Adrenal gland (tissue), 12 donors: Measurements from ENCODE around the gene PTRHD1. TPM values are rescaled to one million over a fixed set of nuclear protein-coding genes. Genes with fewer than 3 reads are reported as not detected.

Source experiments
- DNase-seq, 7 donors: peaks; one replicate each; pipeline ENCODE4 v3.0.0-alpha.2; 2019 to 2020
- H3K27ac ChIP-seq, 5 donors: fragments of 200-600 bp; sonication (generic) in 4 of 5; 1 replicate in 3 of 5; 2 replicates in 2 of 5; pipeline versions ENCODE4 v1.5.1 to v1.8.0; 2016 to 2020; ENCODE audit warnings: mild to moderate bottlenecking in 1 of 5
- H3K27me3 ChIP-seq: fragments of 200-600 bp; 2 replicates; pipeline ENCODE4 v1.8.0; 2021
- H3K36me3 ChIP-seq, 2 donors: fragments of 200-600 bp; replicated peaks in 1 of 2; 1 replicate in 1 of 2; 2 replicates in 1 of 2; pipeline versions ENCODE4 v1.5.1 to v1.8.0; 2018 to 2022
- H3K4me1 ChIP-seq, 2 donors: fragments of 200-600 bp; replicated peaks in 1 of 2; 1 replicate in 1 of 2; 2 replicates in 1 of 2; pipeline versions ENCODE4 v1.5.1 to v1.8.0; 2018 to 2021
- H3K4me3 ChIP-seq, 4 donors: fragments of 200-600 bp; sonication (generic) in 3 of 4; one replicate each; pipeline ENCODE4 v1.5.1; 2016 to 2018
- H3K9me3 ChIP-seq, 3 donors: fragments of 200-600 bp; sonication (generic) in 1 of 3; replicated peaks in 1 of 3; 1 replicate in 2 of 3; 2 replicates in 1 of 3; pipeline versions ENCODE4 v1.5.1 to v1.8.0; 2016 to 2021
- CTCF ChIP-seq, 6 experiments: fragments of 450-650 bp in 4 of 6; fragments of 200-600 bp in 2 of 6; sonication (generic) in 1 of 6; IDR thresholded peaks; 1 replicate in 5 of 6; 2 replicates in 1 of 6; pipeline versions ENCODE4 v1.5.1 to v1.8.0; 2016 to 2021; ENCODE audit warnings: antibody characterized with exemption in 6 of 6, mild to moderate bottlenecking in 2 of 6, moderate library complexity in 1 of 6
- POLR2A ChIP-seq, 2 donors: fragments of 450-650 bp; IDR thresholded peaks; one replicate each; pipeline ENCODE4 v1.6.1; 2017; ENCODE audit warnings: antibody characterized with exemption in 2 of 2, mild to moderate bottlenecking in 2 of 2, moderate library complexity in 1 of 2
- WGBS, 4 donors: extraction: QIAGEN DNeasy Blood & Tissue Kit in 2 of 4; methylation state at CpG; one replicate each; pipeline versions ENCODE4 v1.1.5 to v1.1.7; 2013 to 2017; 5-methylcytosine and 5-hydroxymethylcytosine counted together
- intact Hi-C, 2 donors: fragments of 100-400 bp; cut with DNase I; formaldehyde crosslinking; loops; one replicate each; pipeline versions ENCODE4 v1.14.1 to v1.15.0; 2022 to 2023
- polyA plus RNA-seq, 3 donors: library from polyadenylated mRNA; stranded (reverse); fragments of 200-250 nt in 2 of 3; fragments of 350-450 nt in 1 of 3; fragmentation: Illumina TruSeq in 1 of 3; extraction: RNeasy Lipid Tissue Mini Kit (QIAGEN cat#74804) in 1 of 3; gene quantifications; one replicate each; pipeline ENCODE4 v1.2.3, GENCODE V29; 2013 to 2014
- total RNA-seq, 9 donors: library from RNA; depleted of rRNA in 4 of 9; stranded (reverse); fragments of >200 nt in 4 of 9; fragments of 120-200 nt in 1 of 9; fragmentation: NEBNext Ultra II Directional in 1 of 9; extraction: Animal tissue kit (Norgen Biotek cat#: 25700) in 1 of 9; gene quantifications; one replicate each; pipeline versions ENCODE4 v1.1.0 to v1.2.4, GENCODE V29; 2013 to 2023
- donor health status: healthy with polysubstance abuse.
- donor health status: Bipolar disorder and iron deficiency.
- donor health status: DM: yes; HTN: yes; CAD: no.
- donor health status: DM: no; HTN: no; CAD: no.
- donor health status: DM: no; HTN: no; CAD: no.
- donor health status: DM: yes; HTN: yes; CAD: no.

The PTRHD1 gene
- total and polyA plus RNA-seq, 12 donors: 18.6 to 87.3 (median 53.3) TPM

GRCh38 chr2:24793761-24794435 is 707 bp upstream of the PTRHD1 start:
- intact Hi-C loops: loop anchor here in 1 of 2 donors (10.0 kb wide), 1 partner anchor 299 kb away; the partner anchor contains the start of gene NCOA1
- WGBS, 4 donors: 5 to 8% (median 7%) methylated on average over 12 to 14 of the region's 14 CpGs
- Histone ChIP-seq H3K4me3 (peak overlapping the region in 3 of 4 donors; percentile 67 to 86 (median 79)), H3K27me3 (no peaks in the 10 kb centered on the region), H3K4me1 (peaks cover 0 to 18% of the 10 kb centered on the region in 2 donors), H3K9me3 (no peaks in the 10 kb centered on the region), H3K36me3 (peaks cover 0 to 4% of the 10 kb centered on the region in 2 donors), H3K27ac (peak overlapping the region in 1 of 5 donors; percentile 98)
- TF ChIP-seq POLR2A (IDR thresholded peaks at IDR 0.05): no peak
- TF ChIP-seq CTCF (IDR thresholded peaks at IDR 0.05): no peak
- DNase-seq: no peak

- no peaks in the 10 kb centered on the region for H3K27me3 ChIP-seq
- no peak for DNase-seq
- peaks cover 0 to 4% of the 10 kb centered on the region in 2 donors for H3K36me3 ChIP-seq
- no peaks in the 10 kb centered on the region for H3K9me3 ChIP-seq
- WGBS, 4 donors: 1 to 4% (median 3%) methylated on average over 6 of the region's 6 CpGs
- peak overlapping the region in 4 of 5 donors; percentile 96 to 98 (median 98) for H3K27ac ChIP-seq
- peak overlapping the region in 2 of 4 donors; percentile 67 to 86 for H3K4me3 ChIP-seq
- H3K4me1 ChIP-seq: peaks cover 0 to 18% of the 10 kb centered on the region in 2 donors
- TF ChIP-seq POLR2A (IDR thresholded peaks at IDR 0.05) (no peak), CTCF (IDR thresholded peaks at IDR 0.05) (no peak)
- intact Hi-C loops: loop anchor here in 1 of 2 donors (10.0 kb wide), 1 partner anchor 298 kb away; the partner anchor contains the start of gene NCOA1
Measured at GRCh38 chr2:24792542-24792873, 683 bp downstream of the PTRHD1 start.

GRCh38 chr2:24791452-24791851 is 1.7 kb downstream of the PTRHD1 start:
- no peak for DNase-seq
- intact Hi-C loops: loop anchor here in 1 of 2 donors (10.0 kb wide), 1 partner anchor 297 kb away; the partner anchor contains the start of gene NCOA1
- Histone ChIP-seq H3K36me3 (peaks cover 0 to 4% of the 10 kb centered on the region in 2 donors), H3K4me1 (peaks cover 0 to 18% of the 10 kb centered on the region in 2 donors), H3K9me3 (no peaks in the 10 kb centered on the region), H3K27ac (no peak overlapping the region), H3K27me3 (no peaks in the 10 kb centered on the region), H3K4me3 (no peak overlapping the region)
- 92 to 98% (median 96%) methylated on average over 5 of the region's 5 CpGs for WGBS, 4 donors
- TF ChIP-seq CTCF (IDR thresholded peaks at IDR 0.05): no peak
- no peak for TF ChIP-seq POLR2A (IDR thresholded peaks at IDR 0.05)

GRCh38 chr2:24788816-24789215 is 4.4 kb downstream of the PTRHD1 start:
- TF ChIP-seq POLR2A (IDR thresholded peaks at IDR 0.05) (no peak), CTCF (IDR thresholded peaks at IDR 0.05) (no peak)
- H3K27me3 ChIP-seq: no peaks in the 10 kb centered on the region
- H3K36me3 ChIP-seq: peaks cover 0 to 4% of the 10 kb centered on the region in 2 donors
- intact Hi-C loops: no loop called here
- no peak overlapping the region for H3K27ac ChIP-seq
- peaks cover 0 to 12% of the 10 kb centered on the region in 2 donors for H3K4me1 ChIP-seq
- DNase-seq: no peak
- no peak overlapping the region for H3K4me3 ChIP-seq
- WGBS, 4 donors: 70 to 87% (median 77%) methylated on average over 3 of the region's 3 CpGs
- no peaks in the 10 kb centered on the region for H3K9me3 ChIP-seq
